Fibroblast of mammary gland (primary cell): Measurements from ENCODE around the gene BEND5.

ENCODE experiments used
- DNase-seq: peaks from one replicate; pipeline ENCODE4 v3.0.0-alpha.2; 2010; ENCODE audit warnings: low read depth
- H3K4me3 ChIP-seq: 2 replicates; pipeline ENCODE4 v1.5.1; 2011; ENCODE audit warnings: low read depth, mild to moderate bottlenecking, low read length, moderate library complexity; ENCODE audit not compliant: control insufficient read depth
- TF ChIP-seq, protein P1 (sequence below): conservative IDR thresholded peaks from 2 replicates; pipeline ENCODE4 v1.5.1; 2011; ENCODE audit warnings: low read depth, low read length, inconsistent platforms; ENCODE audit not compliant: control insufficient read depth, insufficient read depth

BEND5 gene

GRCh38 chr1:48741380-48741779, 35.3 kb downstream of the BEND5 start:
- DNase-seq = no peak
- no peak overlapping the region for H3K4me3 ChIP-seq
- TF ChIP-seq, protein P1, sequence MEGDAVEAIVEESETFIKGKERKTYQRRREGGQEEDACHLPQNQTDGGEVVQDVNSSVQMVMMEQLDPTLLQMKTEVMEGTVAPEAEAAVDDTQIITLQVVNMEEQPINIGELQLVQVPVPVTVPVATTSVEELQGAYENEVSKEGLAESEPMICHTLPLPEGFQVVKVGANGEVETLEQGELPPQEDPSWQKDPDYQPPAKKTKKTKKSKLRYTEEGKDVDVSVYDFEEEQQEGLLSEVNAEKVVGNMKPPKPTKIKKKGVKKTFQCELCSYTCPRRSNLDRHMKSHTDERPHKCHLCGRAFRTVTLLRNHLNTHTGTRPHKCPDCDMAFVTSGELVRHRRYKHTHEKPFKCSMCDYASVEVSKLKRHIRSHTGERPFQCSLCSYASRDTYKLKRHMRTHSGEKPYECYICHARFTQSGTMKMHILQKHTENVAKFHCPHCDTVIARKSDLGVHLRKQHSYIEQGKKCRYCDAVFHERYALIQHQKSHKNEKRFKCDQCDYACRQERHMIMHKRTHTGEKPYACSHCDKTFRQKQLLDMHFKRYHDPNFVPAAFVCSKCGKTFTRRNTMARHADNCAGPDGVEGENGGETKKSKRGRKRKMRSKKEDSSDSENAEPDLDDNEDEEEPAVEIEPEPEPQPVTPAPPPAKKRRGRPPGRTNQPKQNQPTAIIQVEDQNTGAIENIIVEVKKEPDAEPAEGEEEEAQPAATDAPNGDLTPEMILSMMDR = no peak

DNA sequence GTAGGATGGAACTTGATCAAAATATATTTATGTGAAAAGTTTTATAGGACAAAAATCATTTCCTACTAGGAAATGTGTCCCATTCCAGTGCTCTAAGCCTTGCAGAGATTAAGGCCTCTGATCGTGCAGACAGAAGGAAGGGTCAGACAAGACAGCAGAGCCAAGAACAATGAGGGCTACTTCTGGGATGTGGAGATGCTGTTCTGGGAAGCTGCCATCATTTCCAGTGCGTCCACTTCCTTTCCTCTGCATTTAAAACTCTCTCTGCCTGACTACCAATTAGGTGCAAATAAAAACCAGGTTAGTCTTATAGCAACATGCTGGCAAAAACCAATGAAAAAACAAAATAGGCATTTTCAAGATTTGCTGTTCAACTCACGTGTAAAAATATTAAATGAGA, 36.1 kb downstream of the BEND5 start:
- TF ChIP-seq, protein P1 = no peak
- DNase-seq = no peak
- no peak overlapping the region for H3K4me3 ChIP-seq

DNA sequence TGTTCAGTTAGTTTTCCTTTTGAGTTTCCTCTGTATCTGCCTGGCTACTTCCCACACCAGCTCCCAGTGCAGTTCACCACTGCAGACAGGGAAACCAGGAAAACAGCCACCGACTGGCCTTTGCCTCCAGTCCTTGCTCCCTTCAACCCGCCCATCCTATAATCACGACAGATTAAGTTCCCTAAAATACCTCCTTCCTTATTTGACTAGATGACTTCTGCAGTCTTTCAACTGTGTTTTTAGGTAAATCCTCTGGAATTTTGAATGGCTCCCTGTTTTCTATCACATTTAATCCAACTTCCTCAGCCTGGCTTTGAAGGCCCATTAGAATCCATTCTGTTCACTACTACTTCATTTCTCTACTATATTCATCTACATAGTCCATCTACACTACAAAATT, 37.6 kb downstream of the BEND5 start:
- no peak overlapping the region for H3K4me3 ChIP-seq
- no peak for DNase-seq
- TF ChIP-seq, protein P1 = no peak

GRCh38 chr1:48738356-48738755, 38.3 kb downstream of the BEND5 start:
- TF ChIP-seq, protein P1 = no peak
- DNase-seq = no peak
- no peak overlapping the region for H3K4me3 ChIP-seq

- TF ChIP-seq, protein P1 = no peak
- DNase-seq = no peak
- H3K4me3 ChIP-seq = no peak overlapping the region
These were observed 40.9 kb downstream of the BEND5 start for GRCh38 chr1:48735796-48736195.

DNA sequence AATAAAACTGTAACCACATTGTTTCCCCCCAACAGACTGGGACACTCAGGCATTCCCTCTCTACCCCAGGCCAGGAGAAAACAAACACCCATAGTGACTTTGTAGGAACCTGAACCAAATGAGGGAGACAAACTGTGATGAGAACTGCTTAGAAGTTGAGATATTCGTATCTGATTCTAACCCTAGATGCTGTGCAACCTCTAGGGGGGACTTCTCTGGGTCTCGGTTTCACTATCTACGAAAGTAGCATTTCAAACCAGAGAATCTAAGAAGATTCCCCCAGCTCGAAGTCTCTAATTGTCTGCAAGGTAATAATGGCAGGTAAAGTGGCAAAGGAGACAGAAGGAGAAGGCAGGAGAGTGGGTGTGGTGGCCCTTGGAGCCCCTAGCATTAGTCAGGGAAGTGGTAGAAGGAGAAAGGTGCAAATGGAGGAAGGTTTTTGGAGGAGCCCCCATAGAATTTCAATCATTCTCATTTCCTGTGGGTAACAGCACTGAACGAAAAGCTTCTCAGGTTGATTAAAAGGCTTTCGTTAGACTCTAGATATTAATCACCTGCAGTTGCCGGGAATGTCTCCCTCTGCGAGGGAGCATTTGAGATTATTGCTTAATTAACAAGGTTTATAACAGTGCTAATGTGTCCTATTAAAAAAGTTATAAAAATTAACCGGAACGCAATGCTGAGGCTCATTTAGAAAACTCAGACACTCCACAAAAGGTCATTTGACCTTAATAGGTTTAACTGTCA, 46.4 kb downstream of the BEND5 start:
- no peak for DNase-seq
- H3K4me3 ChIP-seq = no peak overlapping the region
- TF ChIP-seq, protein P1 = no peak
